ENCODE measurements around the gene UNC45B.
A peak's percentile ranks its signal among the peaks of the same experiment; 100 is the strongest.
"Not testable (repeated sequence)": the region's sequence is repeated elsewhere in the genome, so short reads cannot be mapped to it uniquely, and the experiment has no call there.

The UNC45B gene

DNA sequence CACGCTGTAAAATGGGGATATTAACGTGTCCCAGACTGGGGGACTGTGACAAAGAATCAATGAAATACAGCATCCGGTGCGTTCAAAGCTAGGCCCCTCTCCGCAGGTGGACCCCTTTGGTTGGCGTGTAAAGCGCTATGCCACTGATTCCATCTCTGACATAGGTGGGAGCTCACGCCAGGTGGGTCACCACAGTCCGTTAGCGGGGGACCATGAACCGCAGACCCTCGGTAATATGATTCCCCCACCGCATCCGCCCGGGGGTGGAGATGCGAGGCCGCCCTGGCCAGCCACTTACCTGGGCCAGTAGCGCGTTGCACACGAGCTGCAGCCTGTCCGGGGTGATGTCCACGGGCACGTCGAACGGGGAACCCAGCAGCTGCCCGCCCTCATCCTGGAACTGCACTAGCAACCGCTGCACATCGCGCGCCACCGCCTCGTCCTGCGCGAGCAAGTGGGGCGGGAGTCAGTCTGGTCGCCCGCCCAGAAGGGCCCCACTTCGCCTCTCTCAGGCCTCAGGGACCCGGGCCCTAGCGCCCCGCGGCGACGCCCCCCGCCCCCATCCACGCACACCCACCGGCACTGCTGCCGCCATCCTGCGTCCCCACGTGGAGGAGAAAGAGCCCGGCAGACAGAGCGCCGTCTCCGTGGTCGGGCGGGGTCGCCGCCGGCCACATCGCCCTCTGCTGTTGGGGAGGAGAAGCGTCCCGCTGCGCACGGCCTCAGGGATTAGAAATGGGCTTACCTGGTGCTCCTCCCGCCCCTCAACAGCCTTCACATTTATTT is 5.7 kb upstream of the UNC45B start, which contains the start of gene NLE1:
TSS of gene NLE1 (minus strand) at position 623 of the 786 bp plus-strand sequence. CDS start at position 595, 28 bp downstream.
- DNase-seq, result peak; percentile 86

DNA sequence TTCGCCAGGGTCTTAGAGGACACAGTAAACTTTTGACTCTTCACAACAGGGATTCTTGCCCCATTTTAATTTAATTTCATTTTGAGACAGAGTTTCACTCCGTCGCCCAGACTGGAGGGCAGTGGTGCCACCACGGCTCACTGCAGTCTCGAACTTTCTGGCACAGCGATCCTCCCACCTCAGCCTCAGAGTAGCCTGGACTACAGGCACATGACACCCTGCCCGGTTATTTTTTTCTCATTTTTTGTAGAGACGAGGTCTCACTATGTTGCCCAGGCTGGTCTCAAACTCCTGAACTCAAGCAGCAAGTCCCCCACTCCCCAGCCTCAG is 5.2 kb upstream of the UNC45B start:
- no peak for DNase-seq

DNA sequence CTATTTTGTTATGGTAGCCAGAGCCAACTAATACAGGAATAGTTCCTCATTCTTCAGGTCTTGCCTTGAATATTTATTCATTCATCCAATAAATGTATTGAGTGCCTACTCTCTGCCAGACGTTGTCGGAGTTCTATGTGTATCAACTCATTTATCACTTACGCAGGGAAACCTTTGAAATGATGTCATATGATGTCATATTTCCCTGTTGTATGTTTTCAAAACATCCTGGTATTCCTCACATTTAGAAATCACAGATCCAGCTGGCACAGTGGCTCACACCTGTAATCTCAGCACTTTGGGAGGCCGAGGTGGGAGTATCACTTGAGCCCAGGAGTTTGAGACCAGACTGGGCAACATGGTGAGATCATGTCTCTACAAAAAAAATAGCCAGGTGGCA is 2.8 kb upstream of the UNC45B start:
- no peak for DNase-seq

DNA sequence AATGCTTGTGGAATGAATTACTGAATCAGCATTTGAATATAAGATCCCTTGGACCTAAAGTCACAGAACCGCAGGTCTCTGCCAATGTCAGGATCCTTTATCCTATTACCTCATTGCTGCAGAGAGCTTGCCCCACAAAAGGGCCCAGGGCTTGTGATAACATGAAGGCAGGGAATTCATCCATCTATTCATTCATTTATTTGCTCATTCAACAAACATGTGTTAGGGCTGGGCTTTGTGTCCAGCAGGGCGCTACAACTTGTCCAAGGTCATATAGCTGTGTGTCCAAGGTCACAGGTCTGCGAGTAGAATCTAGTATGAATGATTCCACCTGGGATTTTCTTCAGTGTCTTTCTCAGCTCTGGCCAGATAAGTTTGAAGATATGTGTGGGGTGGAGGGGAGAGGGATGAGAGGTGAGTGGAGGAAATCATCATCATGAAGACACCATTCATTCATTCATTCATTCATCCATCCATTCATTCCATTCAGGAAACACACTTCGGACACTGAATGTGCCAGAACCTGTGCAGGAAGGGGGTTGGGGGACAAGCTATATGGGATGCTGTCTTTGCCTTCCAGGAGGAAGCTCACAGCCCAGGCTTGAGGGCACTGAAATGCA is 1.3 kb upstream of the UNC45B start:
- no peak for DNase-seq

DNA sequence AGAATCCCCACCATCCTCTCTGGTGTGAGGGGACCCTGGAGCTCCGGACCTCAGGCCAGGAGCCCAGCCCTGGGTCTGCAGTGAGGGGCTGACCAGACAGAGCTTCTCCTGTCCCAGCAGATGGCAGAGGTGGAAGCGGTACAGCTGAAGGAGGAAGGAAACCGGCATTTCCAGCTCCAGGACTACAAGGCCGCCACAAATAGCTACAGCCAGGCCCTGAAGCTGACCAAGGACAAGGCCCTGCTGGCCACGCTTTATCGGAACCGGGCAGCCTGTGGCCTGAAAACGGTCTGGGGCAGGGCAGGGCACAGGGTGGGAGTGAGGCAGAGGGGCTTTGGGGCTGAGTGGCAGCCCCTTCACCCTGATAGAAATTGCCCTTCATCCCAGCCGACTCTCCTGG is 527 bp downstream of the UNC45B start:
- DNase-seq, result no peak

DNA sequence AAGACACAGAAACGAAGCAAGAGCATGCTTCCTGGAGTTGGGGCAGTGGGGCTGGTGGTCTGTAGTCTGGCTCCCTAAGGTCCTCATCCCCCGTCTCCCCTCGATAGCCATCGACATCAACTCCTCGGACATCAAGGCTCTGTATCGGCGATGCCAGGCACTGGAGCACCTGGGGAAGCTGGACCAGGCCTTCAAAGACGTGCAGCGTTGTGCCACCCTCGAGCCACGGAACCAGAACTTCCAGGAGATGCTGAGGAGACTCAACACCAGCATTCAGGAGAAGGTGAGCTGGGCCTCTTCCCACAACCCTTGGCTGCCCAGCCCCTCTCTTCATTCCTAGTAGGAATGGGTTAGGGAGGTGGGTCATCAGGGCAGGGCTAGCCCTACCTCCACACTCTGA is 2.3 kb downstream of the UNC45B start:
- no peak for DNase-seq

DNA sequence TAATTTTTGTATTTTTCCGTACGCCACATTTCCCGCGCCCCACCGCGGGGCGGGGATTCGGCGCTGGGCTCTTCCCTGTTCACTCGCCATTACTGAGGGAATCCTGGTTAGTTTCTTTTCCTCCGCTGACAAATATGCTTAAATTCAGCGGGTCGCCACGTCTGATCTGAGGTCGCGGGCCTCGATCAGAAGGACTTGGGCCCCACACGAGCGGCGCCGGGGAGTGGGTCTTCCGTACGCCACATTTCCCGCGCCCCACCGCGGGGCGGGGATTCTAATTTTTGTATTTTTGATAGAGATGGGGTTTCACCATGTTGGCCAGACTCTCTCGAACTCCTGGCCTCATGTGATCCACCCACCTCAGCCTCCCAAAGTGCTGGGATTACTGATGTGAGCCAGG is 3.5 kb downstream of the UNC45B start:
- DNase-seq, result not testable (repeated sequence)

DNA sequence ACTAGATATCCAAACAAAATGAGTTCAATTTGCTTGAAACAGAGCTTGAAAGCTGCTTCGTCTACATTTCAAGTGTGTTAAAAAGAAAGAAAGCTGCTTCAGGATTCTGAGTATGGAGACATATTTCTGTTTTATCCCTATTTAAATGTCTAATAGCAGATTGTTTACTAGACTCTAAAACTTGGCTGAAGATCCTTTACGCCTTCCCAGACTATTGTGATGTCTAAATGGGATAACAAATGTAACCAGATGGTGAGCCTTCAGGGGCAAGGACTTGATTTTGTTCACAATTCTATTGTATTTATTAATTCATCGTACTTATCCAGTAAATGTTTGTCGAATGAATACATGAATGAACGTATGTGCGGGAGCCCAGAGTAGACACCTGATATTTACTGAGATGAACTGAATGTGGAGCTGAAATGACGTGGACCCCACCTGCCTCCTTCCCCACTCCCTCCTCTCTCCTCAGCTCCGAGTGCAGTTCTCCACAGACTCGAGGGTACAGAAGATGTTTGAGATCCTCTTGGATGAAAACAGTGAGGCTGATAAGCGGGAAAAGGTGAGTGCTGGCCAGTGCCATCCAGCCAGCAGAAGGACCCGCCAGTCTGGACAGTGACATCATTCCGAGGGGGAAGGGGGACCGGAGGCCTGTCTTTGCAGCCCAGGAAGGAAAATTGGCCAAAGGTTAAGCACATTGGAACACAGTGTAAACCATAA is 5.0 kb downstream of the UNC45B start:
- no peak for DNase-seq

DNA sequence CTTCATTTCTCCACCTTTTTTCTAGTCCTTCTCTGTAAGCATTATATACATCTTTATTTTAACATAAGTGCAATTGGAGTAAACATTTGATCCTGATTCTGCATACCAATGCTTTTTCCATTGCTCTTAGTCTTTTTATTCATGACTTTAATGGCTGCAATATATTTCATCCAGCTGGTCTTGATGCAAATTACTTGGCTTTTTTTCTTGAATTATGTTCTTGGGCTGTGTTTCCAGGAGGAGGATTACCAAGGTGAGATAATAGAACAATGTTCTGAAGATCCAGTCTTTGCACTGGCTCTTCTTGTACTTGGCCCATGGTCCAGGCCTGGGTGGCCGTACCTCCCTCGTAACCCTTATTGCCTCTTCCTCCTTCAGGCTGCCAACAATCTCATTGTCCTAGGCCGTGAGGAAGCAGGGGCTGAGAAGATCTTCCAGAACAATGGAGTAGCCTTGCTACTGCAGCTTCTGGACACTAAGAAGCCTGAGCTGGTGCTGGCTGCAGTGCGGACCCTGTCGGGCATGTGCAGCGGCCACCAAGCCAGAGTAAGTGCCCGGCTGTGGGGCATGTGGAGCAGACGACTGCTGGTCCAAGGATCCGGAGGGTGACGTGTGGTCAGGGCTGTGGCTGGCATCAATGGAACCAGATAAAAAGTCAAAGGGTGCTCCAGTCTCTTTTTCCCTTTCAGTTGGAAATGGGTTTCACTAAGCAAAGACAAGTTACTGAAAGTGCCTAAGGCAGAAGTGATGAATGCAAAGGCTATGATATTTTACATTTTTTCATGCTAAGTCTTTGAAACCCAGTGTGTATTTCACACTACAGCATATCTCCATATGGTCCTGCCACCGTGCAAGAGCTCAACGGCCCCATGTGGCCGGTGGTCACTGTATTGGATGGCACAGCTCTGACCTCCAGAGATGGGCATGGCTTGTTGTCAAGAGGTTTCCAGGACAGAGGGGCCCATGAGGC is 6.9 kb downstream of the UNC45B start:
- DNase-seq, result no peak

DNA sequence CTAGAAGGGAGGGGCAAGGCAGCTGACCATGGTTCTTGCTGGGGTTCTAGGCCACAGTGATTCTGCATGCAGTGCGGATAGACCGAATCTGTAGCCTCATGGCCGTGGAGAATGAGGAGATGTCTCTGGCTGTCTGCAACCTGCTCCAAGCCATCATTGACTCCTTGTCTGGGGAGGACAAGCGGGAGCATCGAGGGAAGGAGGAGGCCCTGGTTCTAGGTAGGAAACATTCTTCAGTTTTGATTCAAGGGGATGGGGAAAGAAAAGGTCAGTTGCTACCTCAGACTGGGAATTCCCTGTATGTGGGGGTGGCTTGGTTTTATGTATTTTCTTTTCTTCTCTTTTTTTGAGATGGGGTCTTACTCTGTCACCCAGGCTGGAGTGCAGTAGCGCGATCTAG is 7.6 kb downstream of the UNC45B start:
- no peak for DNase-seq

DNA sequence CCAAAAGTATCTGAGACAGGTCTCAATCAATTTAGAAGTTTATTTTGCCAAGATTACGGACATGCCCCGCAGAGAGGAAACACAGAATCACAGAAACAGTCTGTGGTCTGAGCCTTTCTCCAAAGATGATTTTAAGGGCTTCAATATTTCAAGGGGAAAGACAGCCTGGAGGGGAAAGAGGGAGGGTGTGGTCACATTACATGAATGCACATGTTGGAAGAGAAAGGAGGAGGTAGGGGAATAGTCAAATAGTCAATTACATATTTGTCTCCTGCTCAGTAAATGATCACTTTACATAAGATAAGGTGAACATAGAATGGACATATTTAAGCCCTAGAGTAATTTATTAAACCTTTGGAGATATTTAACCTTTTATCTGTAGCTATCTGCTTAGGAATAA is 12.3 kb downstream of the UNC45B start:
- no peak for DNase-seq

DNA sequence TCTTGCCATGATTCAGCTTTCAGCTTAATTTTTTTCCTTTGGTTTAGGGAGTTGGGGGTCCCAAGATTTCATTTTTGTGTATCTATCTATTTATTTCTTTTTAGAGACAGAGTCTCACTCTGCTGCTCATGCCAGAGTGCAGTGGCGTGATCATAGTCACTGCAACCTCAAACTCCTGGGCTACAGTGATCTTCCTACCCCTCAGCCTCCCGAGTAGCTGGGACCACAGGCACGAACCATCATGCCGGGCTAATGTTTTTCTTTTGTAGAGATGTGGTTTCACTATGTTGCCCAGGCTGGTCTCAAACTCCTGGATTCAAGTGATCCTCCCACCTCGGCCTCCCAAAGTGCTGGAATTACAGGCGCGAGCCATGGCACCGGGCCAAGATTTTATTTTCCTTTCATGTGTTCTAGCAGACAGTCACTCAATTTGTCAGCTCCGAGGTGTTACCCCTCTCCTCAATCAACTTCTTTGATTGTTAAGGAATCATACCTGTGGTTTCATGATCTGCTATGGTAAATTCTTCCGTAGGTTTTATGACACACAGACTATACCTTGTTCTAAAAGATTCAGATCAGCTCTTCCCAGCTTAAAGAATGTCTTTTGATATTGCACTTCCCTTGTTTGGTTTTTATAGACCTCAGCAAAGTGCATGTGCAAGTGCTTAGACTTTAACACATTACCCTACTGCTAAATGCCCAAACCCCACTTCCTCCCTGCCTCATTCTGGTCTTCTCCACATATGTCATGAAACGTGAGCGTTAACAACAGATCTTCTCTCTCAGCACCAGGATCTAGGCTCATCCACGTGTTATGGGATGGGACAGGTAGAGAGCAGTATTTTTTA is 13.0 kb downstream of the UNC45B start:
- DNase-seq, result no peak

DNA sequence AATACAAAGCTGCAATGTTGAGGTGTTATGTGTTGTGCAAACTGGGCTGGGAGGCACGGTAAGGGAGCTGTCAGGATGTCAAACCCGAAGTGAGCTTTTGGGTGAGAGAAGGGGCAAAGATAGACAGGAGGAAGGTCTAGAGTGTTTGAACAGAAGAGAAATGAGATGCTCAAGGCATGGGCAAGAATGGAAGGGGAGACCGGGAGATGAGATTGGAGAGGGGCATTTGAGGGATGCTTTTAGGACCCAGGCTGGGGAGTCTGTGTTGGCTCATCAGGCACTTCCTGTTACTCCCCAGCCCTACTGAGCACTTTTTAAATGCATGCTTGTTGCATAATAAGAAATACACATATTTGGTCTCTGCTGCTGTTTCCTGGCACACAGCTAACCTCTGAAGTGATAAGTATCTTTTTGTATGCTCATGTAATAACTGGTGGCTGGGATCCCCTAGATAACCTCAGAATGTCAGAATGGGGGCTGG is 13.7 kb downstream of the UNC45B start:
- DNase-seq, result no peak

DNA sequence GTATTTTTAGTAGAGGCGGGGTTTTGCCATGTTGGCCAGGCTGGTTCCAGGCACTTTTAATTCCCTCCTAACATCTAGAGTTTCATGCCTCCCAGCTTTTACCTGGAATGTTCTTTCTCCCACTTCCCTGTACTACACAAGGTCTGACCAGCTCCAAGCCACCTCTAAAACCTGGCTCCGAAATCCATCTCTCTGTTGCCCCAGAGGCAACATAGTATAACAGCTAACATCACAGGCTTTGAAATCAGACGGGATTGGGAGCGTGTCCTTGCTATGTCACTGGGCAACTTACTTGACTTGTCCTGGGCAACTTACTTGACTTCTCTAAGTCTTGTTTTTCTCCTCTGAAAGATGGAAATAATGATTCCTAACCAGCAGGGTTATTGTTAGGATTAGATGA is 15.1 kb downstream of the UNC45B start:
- DNase-seq, result no peak

DNA sequence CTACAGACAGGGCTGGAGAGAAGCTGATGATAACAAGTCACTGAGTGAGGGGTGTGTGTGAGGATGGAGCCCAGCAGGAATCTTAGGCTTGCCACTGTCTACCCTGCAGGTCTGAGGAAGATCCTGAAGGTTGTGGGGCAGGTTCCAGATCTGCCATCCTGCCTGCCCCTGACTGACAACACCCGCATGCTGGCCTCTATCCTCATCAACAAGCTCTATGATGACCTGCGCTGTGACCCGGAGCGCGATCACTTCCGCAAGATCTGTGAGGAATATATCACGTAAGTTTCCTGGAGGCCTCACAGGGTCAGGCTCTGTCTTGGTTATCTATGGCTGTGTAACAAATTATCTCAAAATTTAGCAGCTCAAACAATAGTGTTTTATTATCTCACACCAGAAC is 16.3 kb downstream of the UNC45B start:
- no peak for DNase-seq

DNA sequence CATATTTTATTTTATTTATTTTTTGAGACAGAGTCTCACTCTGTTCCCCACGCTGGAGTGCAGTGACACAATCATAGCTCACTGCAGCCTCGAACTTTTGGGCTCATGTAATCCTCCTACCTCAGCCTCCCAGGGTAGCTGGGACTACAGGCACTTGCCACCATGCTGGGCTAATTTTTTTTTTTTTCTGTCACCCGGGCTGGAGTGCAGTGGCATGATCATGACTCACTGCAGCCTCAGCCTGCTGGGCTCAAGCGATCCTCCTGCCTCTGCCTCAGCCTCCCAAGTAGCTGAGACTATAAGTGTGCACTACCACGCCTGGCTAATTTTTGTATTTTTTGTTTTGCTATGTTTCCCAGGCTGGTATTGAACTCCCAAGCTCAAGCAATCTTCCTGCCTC is 17.1 kb downstream of the UNC45B start:
- no peak for DNase-seq

DNA sequence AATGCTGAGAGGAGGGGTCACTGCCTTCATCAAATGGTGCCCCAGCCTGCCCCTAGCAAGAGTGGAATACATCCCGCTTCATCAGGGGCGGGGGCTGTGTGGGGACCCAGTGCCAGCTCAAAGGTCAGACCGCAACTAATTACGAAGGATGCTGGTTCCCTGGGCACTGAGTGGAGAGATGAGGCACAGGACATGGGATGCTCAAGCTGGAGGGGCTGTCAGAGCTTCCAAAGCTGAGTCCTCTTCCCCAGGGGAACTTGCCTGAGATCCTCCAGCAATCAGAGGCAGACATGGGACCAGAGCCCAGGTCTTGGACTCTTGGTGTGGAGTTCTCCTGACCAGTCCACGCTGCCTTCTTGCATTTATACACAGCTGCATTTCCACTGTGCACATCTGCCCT is 18.9 kb downstream of the UNC45B start:
- no peak for DNase-seq

DNA sequence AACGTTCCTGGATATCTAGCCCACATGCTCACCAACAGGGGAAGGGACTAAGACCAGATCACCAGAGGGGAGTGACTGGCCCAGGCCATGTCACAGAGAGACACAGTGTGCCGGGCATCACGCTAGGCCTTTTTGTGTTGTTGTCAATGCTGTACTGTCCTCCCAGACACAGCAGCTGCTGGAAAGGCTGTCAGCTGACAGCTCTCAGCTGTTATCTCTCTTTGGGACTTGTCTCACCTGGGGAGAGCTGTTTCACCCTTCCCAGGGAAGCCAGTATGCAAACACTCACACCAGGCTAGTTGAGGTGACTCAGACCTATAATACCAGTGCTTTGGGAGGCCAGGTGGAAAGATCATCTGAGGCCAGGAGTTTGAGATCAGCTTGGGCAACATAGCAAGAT is 19.4 kb downstream of the UNC45B start:
- DNase-seq, result no peak

DNA sequence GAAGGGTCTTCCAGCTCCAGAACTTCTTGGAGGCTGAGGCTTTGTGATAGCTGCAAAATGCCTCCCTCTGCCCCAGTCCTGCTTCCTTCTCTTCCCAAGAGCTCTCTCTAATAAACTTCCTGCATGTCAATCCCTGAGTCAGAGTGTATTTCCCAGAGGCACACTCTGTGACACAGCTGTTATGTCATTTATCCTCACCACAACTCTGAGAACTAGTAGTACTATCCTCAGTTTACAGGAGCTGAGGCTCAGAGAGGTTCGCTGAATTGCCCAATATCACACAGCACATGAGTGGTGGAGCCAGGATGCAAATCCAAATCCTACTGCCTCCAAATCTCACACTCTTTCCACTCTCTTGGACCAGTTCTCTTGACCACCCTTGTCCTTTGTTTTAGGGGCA is 20.0 kb downstream of the UNC45B start:
- no peak for DNase-seq

DNA sequence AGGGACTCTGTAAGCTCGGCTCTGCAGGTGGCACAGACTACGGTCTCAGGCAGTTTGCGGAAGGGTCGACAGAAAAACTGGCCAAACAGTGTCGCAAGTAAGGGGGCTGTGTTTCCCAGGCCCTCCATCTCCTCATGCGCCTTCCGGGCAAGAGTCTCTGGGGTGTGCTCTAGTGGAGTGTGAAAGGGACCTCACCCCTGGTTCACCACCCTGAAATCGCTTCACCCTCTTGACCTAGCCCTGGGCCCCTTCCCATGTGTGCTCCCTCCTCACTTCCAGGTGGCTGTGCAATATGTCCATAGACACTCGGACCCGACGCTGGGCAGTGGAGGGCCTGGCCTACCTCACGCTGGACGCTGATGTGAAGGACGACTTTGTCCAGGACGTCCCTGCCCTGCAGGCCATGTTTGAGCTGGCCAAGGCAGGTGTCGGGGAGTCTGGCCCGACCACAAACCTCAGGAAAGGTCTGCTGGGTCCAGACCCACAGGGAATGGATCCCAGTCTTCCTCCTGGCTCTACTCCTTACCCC is 22.3 kb downstream of the UNC45B start:
- no peak for DNase-seq

DNA sequence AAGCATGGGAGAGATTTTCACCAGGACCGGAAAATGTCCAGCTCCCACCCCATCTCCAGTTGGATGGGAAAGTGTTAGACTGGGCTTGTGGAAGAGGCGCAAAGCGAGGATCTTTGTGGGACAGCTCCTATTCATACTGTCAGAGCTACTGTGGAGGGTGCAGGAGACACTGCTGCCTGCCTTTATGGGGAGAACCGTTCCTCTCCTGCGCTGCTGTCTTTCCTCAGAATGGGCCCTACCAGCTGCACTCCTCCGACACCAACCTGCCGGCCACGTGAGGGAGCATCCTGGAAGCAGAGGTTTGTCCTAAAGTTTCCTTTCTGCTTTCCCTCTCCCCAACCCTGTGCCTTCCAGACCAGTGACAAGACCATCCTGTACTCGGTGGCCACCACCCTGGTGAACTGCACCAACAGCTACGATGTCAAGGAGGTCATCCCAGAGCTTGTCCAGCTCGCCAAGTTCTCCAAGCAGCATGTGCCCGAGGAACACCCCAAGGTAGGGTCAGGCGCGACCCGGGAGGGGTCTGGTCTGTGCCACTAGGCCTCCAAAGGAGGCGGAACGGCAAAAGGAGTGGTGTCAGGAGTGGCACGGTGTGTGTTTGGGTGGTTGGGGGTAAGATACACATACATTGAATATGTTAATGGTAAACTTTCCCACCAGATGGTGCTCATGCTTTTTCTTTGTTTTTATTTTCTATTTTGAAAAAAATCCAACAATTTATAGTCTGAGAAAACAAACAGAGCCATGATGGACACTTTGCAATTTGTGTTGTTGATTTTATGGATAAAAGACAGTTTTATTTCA is 23.6 kb downstream of the UNC45B start:
- DNase-seq, result no peak

All from CD4-positive, alpha-beta T cell treated with Interleukin-15 for 1 hour (primary cell).